AG09309 (cell line): ENCODE measurements around the gene PLK2.

Experiments
- DNase-seq: peaks from one replicate; pipeline ENCODE4 v3.0.0-alpha.2; 2010; ENCODE audit warnings: low read depth
- H3K4me3 ChIP-seq: 2 replicates; pipeline ENCODE4 v1.5.1; 2011; ENCODE audit warnings: mild to moderate bottlenecking, low read depth, low read length, moderate library complexity; ENCODE audit not compliant: control insufficient read depth
- CTCF ChIP-seq: IDR thresholded peaks from 2 replicates; pipeline ENCODE4 v1.5.1; 2011; ENCODE audit warnings: mild to moderate bottlenecking, low read depth, low read length, inconsistent platforms; ENCODE audit not compliant: insufficient read depth, control insufficient read depth; ENCODE audit errors: missing control alignments

PLK2 gene

GRCh38 chr5:58404734-58405133 lies 55.2 kb downstream of the PLK2 start:
- TF ChIP-seq CTCF, result no peak
- H3K4me3 ChIP-seq, result no peak overlapping the region
- no peak for DNase-seq
